PC-3 (cell line): ENCODE measurements around the gene CAND1. TPM values are rescaled to one million over a fixed set of nuclear protein-coding genes. Genes with fewer than 3 reads are reported as not detected.

Source experiments
- ATAC-seq: fragments of 200-7000 bp; cut with Tn5 transposase; 2 replicates; pipeline ENCODE4 v1.9.1; 2020; ENCODE audit warnings: mild to moderate bottlenecking, moderate library complexity
- BruUV-seq: library from RNA; stranded (reverse); fragments of 400-500 nt; replicated peaks from 2 replicates; lab custom pipeline; 2021; lab: Mats Ljungman, UMichigan
- CTCF ChIA-PET: fragments of 300-600 bp; sonication (Branson Sonifier 250); formaldehyde crosslinking; loops from one replicate; lab custom pipeline; 2022; ENCODE audit warnings: antibody characterized with exemption; lab: Charles Lee
- POLR2A ChIA-PET: fragments of 300-600 bp; sonication (Branson Sonifier 250); formaldehyde crosslinking; loops from one replicate; lab custom pipeline; 2022; ENCODE audit warnings: antibody characterized with exemption; ENCODE audit not compliant: unreplicated experiment; lab: Charles Lee
- DNase-seq: peaks from one replicate; pipeline ENCODE4 v3.0.0-alpha.2; 2015
- H2AFZ ChIP-seq: fragments of 300-600 bp; sonication (generic); 2 replicates; pipeline ENCODE4 v1.6.0; 2016; ENCODE audit warnings: antibody characterized with exemption, low read length
- H3F3A ChIP-seq: fragments of 300-600 bp; sonication (generic); one replicate; pipeline ENCODE4 v1.6.0; 2017; ENCODE audit warnings: antibody characterized with exemption, low read length, control low read depth, mild to moderate bottlenecking; ENCODE audit not compliant: unreplicated experiment
- H3K27ac ChIP-seq: fragments of 300-600 bp; sonication (generic); 2 replicates; pipeline ENCODE4 v1.5.1; 2016; ENCODE audit warnings: mild to moderate bottlenecking, low read length
- H3K27me3 ChIP-seq: fragments of 300-600 bp; sonication (generic); 2 replicates; pipeline ENCODE4 v1.6.1; 2016; ENCODE audit warnings: low read length, mixed read lengths
- H3K36me3 ChIP-seq: fragments of 300-600 bp; sonication (generic); 2 replicates; pipeline ENCODE4 v1.6.1; 2016; ENCODE audit warnings: low read depth, mixed run types, low read length, mixed read lengths
- H3K4me1 ChIP-seq: fragments of 300-600 bp; sonication (generic); 2 replicates; pipeline ENCODE4 v1.5.1; 2016; ENCODE audit warnings: low read length; ENCODE audit not compliant: insufficient read depth
- H3K4me2 ChIP-seq: fragments of 300-600 bp; sonication (generic); 2 replicates; pipeline ENCODE4 v1.6.0; 2016; ENCODE audit warnings: low read length
- H3K4me3 ChIP-seq: fragments of 300-600 bp; sonication (generic); 2 replicates; pipeline ENCODE4 v1.5.1; 2016; ENCODE audit warnings: mild to moderate bottlenecking, low read length, mixed read lengths
- H3K79me2 ChIP-seq: fragments of 300-600 bp; sonication (generic); 2 replicates; pipeline ENCODE4 v1.6.1; 2017; ENCODE audit warnings: low read length, mixed read lengths
- H3K9ac ChIP-seq: fragments of 300-600 bp; sonication (generic); 2 replicates; pipeline ENCODE4 v1.6.0; 2016; ENCODE audit warnings: mild to moderate bottlenecking, low read length
- H3K9me2 ChIP-seq: fragments of 300-600 bp; sonication (generic); replicated peaks from 2 replicates; pipeline ENCODE4 v1.6.1; 2016; ENCODE audit warnings: mixed run types, low read length, mixed read lengths
- H3K9me3 ChIP-seq: fragments of 300-600 bp; sonication (generic); 2 replicates; pipeline ENCODE4 v1.6.1; 2016; ENCODE audit warnings: low read length, mixed read lengths
- H4K20me1 ChIP-seq: fragments of 300-600 bp; sonication (generic); 2 replicates; pipeline ENCODE4 v1.6.1; 2016; ENCODE audit warnings: low read length, mixed read lengths
- CTCF ChIP-seq: fragments of 300-600 bp; sonication (generic); conservative IDR thresholded peaks from 2 replicates; pipeline ENCODE4 v1.5.1; 2017; ENCODE audit warnings: antibody characterized with exemption, low read depth, mild to moderate bottlenecking, low read length
- EZH2 ChIP-seq: fragments of 300-600 bp; sonication (generic); IDR thresholded peaks from one replicate; pipeline ENCODE4 v1.6.1; 2017; ENCODE audit warnings: antibody characterized with exemption, mild to moderate bottlenecking, low read length; ENCODE audit not compliant: unreplicated experiment
- EZH2phosphoT487 ChIP-seq: fragments of 300-600 bp; sonication (generic); IDR thresholded peaks from 2 replicates; pipeline ENCODE4 v1.6.1; 2018; ENCODE audit warnings: mild to moderate bottlenecking, antibody characterized with exemption, low read length, borderline replicate concordance
- intact Hi-C: fragments of 100-400 bp; cut with micrococcal nuclease; formaldehyde crosslinking; loops from 2 replicates; pipeline ENCODE4 v1.9.0; 2023
- total RNA-seq: library from RNA; depleted of rRNA; stranded (reverse); fragments of >200 nt; gene quantifications from 2 replicates; pipeline ENCODE4 v1.2.3, GENCODE V29; 2014

The CAND1 gene
- total RNA-seq, 1 experiment from 2014 or later = 124 TPM

GRCh38 chr12:67287311-67287710 is 18.2 kb downstream of the CAND1 start:
- ChIA-PET POLR2A (no interaction called here), CTCF (no interaction called here)
- no peak for DNase-seq
- H2AFZ ChIP-seq = no peak overlapping the region
- BruUV-seq = no TSS peak
- no peaks in the 10 kb centered on the region for H3K9me3 ChIP-seq
- TF ChIP-seq EZH2phosphoT487 = no peak
- TF ChIP-seq CTCF = no peak
- TF ChIP-seq EZH2 = no peak
- H3F3A ChIP-seq = no peaks in the 10 kb centered on the region
- H4K20me1 ChIP-seq = peaks cover 36% of the 10 kb centered on the region
- no peaks in the 10 kb centered on the region for H3K27me3 ChIP-seq
- H3K4me1 ChIP-seq = no peaks in the 10 kb centered on the region
- H3K4me2 ChIP-seq = no peak overlapping the region
- no peak overlapping the region for H3K27ac ChIP-seq
- H3K9me2 ChIP-seq = no peaks in the 10 kb centered on the region
- H3K36me3 ChIP-seq = peaks cover 27% of the 10 kb centered on the region
- no peak overlapping the region for H3K4me3 ChIP-seq
- no peak for ATAC-seq
- no peak overlapping the region for H3K9ac ChIP-seq
- H3K79me2 ChIP-seq = peaks cover 90% of the 10 kb centered on the region
- intact Hi-C loops = no loop called here

GRCh38 chr12:67288561-67288960 is 19.4 kb downstream of the CAND1 start:
- Histone ChIP-seq H3K4me2 (no peak overlapping the region), H3K27ac (no peak overlapping the region), H3F3A (no peaks in the 10 kb centered on the region), H3K4me3 (no peak overlapping the region), H4K20me1 (peaks cover 36% of the 10 kb centered on the region), H3K4me1 (no peaks in the 10 kb centered on the region), H3K79me2 (peaks cover 89% of the 10 kb centered on the region), H3K9me2 (no peaks in the 10 kb centered on the region), H2AFZ (no peak overlapping the region), H3K27me3 (no peaks in the 10 kb centered on the region), H3K9me3 (no peaks in the 10 kb centered on the region), H3K36me3 (peaks cover 27% of the 10 kb centered on the region), H3K9ac (no peak overlapping the region)
- no peak for TF ChIP-seq EZH2phosphoT487
- TF ChIP-seq EZH2 = no peak
- TF ChIP-seq CTCF = no peak
- DNase-seq (no peak), ATAC-seq (no peak)
- ChIA-PET CTCF (interaction anchor here (0.6 kb wide), 1 partner anchor 68 kb away, joined by 10 read pairs; no protein-coding TSS in a partner anchor), POLR2A (no interaction called here)
- BruUV-seq = no TSS peak
- intact Hi-C loops = no loop called here

- ChIA-PET CTCF (no interaction called here), POLR2A (no interaction called here)
- H3K79me2 ChIP-seq = peaks cover 72% of the 10 kb centered on the region
- no peaks in the 10 kb centered on the region for H3K9me2 ChIP-seq
- no peak overlapping the region for H3K27ac ChIP-seq
- no peak overlapping the region for H2AFZ ChIP-seq
- H3K4me3 ChIP-seq = no peak overlapping the region
- ATAC-seq (no peak), DNase-seq (no peak)
- no peaks in the 10 kb centered on the region for H3K27me3 ChIP-seq
- H4K20me1 ChIP-seq = peaks cover 36% of the 10 kb centered on the region
- H3K4me2 ChIP-seq = no peak overlapping the region
- intact Hi-C loops = no loop called here
- no peaks in the 10 kb centered on the region for H3K9me3 ChIP-seq
- no peak overlapping the region for H3K9ac ChIP-seq
- TF ChIP-seq EZH2 (no peak), EZH2phosphoT487 (no peak), CTCF (no peak)
- no peaks in the 10 kb centered on the region for H3F3A ChIP-seq
- BruUV-seq = no TSS peak
- H3K4me1 ChIP-seq = no peaks in the 10 kb centered on the region
- H3K36me3 ChIP-seq = peaks cover 22% of the 10 kb centered on the region
Observed at GRCh38 chr12:67290378-67290777, 21.2 kb downstream of the CAND1 start.
